ENCODE measurements around the gene HCN4.

The HCN4 gene

DNA sequence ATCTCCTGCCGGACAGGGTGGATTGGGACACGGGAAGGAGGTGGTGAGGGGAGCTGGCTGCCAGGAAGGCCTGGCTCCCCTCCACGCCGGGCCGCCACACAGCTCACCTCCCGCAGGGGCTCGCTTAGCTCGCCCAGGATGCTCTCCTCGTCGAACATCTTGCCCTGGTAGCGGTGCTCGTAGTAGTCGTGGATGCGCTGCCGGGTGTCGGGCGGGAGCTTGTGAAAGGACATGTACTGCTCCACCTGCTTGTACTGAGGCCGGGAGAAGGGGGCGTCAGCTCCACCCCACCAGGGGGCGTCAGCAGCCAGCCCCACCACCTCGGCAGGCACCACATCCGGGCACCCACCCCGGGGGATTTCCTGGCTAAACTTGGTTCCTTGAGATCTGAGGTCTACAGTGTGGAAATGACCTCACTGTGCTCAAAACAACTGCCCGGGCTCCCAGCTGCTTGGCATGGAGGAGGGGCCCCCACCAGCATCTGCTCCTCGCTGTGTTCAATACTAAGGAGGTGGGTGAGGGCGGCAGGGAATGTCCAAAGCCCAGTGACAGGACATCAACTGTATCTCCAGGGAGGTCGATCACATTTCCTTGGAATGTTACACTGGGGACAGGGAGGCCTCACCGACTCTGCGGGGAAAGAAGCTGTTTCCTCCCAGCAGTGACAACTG is 43.4 kb downstream of the HCN4 start:
- no peak for DNase-seq (ENCODE audit: low read depth, low spot score)
- no peak for TF ChIP-seq CTCF (IDR thresholded peaks at IDR 0.05; ENCODE audit: insufficient read depth, low read length, missing control alignments)
- ChIA-PET CTCF (interaction anchor here (1.5 kb wide), 1 partner anchor 19 kb away, joined by 4 read pairs; no protein-coding TSS in a partner anchor), POLR2A (no interaction called here)
- no peak overlapping the region for H3K4me3 ChIP-seq (ENCODE audit: low read depth, low read length)

GRCh38 chr15:73324496-73325170 is 44.1 kb downstream of the HCN4 start:
- TF ChIP-seq CTCF (IDR thresholded peaks at IDR 0.05; ENCODE audit: insufficient read depth, low read length, missing control alignments) = no peak
- CTCF ChIA-PET = no interaction called here
- POLR2A ChIA-PET = no interaction called here
- no peak for DNase-seq (ENCODE audit: low read depth, low spot score)
- no peak overlapping the region for H3K4me3 ChIP-seq (ENCODE audit: low read depth, low read length)

DNA sequence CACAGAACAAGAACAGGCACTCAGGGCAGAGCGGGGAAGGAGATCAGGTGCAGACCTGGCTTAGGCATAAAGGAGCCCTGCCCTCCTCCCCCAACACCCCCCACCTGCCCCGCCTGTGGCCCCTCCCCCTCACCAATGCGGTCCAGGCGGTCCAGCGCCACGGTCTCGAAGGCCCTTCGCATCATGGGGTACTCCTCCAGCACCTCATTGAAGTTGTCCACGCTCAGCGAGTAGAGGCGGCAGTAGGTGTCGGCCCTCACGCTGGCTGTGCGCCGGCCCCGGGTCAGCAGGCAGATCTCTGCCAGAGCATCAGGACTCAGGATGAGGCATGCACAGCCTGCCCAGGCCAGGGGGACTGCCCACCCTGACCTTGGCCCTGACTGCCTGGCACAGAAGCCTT is 44.8 kb downstream of the HCN4 start:
- ChIA-PET POLR2A (no interaction called here), CTCF (no interaction called here)
- DNase-seq (ENCODE audit: low read depth, low spot score) = no peak
- no peak overlapping the region for H3K4me3 ChIP-seq (ENCODE audit: low read depth, low read length)
- no peak for TF ChIP-seq CTCF (IDR thresholded peaks at IDR 0.05; ENCODE audit: insufficient read depth, low read length, missing control alignments)

DNA sequence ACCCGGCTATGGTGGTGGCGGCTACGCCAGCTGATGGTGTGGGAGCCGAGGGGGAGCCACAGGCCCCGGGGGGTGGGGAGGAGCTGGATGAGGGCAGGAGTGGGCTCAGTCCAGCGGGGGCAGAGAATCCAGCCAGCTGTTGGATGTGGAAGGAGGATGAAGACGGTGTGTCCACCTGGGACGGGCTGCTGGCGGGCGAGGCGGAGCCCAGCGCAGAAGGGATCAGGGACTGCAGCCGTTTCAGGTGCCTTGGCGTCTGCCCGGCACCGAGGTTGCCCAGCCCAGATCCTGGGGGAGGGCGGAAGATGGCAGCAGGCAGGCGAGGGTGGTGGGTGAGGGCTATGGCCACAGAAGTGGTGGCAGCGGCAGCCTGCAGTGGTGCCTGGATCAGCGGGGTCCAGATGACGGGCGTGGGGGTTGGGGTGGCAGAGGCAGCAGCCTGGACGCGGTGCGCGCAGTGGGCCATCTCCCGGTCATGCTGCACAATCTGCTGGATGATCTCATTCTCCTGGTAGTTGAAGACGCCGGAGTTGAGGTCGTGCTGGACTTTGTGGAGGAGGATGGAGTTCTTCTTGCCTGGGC is 45.3 kb downstream of the HCN4 start:
- DNase-seq (ENCODE audit: low read depth, low spot score) = no peak
- no peak overlapping the region for H3K4me3 ChIP-seq (ENCODE audit: low read depth, low read length)
- ChIA-PET CTCF (no interaction called here), POLR2A (no interaction called here)
- TF ChIP-seq CTCF (IDR thresholded peaks at IDR 0.05; ENCODE audit: insufficient read depth, low read length, missing control alignments) = no peak

GRCh38 chr15:73322665-73323373 is 45.9 kb downstream of the HCN4 start:
- ChIA-PET POLR2A (interaction anchor here (0.6 kb wide), 1 partner anchor 575 kb away, joined by 3 read pairs; no protein-coding TSS in a partner anchor), CTCF (no interaction called here)
- DNase-seq (ENCODE audit: low read depth, low spot score) = no peak
- TF ChIP-seq CTCF (IDR thresholded peaks at IDR 0.05; ENCODE audit: insufficient read depth, low read length, missing control alignments) = no peak
- no peak overlapping the region for H3K4me3 ChIP-seq (ENCODE audit: low read depth, low read length)

Data from AG04449 (cell line).